Bladder microvascular endothelial cell (primary cell): ENCODE measurements around the gene RAX2. TPM values are rescaled to one million over a fixed set of nuclear protein-coding genes. Genes with fewer than 3 reads are reported as not detected.

Experiments
- total RNA-seq: library from RNA; depleted of rRNA; stranded (reverse); fragments of >200 nt; gene quantifications from 2 replicates; pipeline ENCODE4 v1.2.3, GENCODE V29; 2014

The RAX2 gene
- total RNA-seq = not detected in 2 replicates

DNA sequence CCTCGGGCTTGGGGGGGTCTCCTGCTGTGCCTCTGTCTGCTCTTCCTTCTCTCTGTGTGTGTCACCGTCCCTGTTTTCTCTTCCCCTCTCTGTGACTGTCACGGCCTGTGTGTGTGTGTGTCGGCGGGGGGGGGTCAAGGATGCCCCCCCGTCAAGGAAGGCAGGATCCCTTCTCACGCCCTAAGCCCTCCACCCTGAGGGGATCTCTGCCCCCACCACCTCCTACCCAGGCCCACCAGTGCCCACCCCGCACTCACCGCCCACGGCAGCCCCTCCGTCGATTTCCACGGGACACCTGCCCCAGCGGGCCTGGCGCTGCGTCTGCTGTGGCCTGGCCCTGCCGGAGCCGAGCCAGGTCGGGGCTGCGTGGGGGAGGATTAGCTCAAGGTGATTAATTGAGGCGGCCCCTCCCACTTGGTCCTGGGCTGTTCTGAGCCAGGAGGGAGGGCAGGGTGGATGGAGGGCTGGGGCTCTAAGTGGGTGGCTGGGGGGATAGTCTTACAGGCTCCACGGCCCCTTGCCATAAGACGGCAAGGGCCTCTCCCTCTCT lies at the start of gene RAX2:
TSS of gene RAX2 (minus strand) at position 323 of the 550 bp plus-strand sequence. CDS start 486 bp downstream, outside the sequence.

DNA sequence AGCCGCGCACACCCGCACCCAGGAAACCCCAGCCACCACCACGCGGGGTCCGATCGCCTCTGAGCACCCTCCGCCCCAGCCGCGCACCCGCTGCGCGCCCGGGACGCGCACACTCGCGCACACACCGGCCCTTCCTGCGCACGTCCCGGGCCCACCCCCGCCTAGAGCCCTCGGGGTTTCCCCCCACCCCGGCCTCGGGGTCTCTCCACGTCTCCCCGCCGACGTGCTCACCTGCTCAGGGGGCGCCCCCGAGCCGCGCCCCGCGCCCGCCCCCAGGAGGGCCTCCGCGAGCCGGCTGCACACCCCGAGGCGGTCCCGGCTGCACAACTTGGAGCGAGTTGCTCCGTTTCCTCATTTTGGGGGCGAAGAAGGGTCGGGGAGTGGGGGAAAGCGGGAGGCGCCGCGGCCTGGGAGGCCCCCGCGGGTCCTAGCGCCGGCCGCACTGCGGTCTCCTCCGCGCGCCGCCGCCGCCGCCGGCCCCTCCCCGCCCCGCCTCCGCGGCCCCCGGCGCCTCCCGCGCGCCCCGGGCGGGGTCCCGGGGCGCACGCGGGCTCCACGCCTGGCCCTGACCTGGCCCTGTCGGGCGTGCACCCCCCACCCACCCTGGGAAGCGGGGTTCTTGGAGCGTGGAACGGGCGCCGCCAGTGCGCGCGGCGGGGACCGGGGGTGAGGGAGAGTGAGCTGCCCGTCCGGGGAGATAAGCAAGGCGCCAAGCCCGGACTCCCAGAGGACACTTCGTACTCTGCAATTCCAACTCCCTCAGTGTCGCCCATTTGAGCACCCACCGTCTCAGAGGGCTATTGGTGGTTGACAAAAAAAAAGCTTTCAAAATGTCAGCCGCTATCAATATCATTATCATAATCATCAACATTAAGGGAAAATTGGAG lies 14.2 kb upstream of the RAX2 start, which contains the start of gene MATK:
TSS of gene MATK (minus strand) at position 444 of the 887 bp plus-strand sequence. CDS start 1,246 bp downstream, outside the sequence.

DNA sequence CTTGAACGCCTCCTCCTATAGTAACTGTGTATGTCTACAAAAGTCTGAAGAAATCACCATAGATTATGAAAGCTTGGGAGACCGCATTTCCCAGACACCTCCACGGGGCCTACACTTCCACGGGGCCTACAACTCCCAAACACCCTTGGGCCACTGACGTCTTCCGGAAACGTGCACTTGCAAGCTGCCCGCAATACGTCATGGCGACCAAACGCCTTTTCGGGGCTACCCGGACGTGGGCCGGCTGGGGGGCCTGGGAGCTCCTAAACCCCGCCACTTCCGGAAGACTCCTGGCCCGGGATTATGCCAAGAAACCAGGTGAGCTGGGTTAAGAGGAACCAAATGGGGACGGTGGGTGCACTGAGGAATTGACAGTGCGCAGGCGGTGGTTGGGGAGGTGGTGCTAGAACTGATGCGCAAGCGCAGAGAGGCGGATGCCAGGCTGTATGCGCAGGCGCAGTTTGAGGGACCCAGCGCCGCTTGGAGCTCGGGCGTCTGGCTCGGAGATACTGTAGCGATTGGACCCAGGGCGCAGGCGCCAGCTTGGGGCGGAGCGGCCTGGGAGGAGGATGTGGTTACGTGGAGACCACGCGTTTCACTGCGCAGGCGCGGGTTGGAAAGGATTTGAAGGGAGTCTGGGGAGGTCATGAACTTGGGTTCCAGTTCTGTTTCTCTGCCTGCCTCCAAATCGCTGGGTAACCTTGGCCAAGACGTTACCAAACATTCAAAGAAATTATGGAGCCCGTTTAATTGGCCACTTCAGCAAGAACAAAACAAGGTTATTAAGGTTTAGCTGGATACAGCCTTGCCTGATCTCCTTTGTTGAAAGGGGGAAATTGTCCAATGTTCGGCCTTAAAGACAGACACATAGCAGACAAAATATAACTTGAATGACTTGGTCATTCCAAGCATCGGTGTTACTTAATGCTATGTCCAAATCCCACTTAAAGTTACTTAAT lies 9.2 kb downstream of the RAX2 start, which contains the start of gene MRPL54:
TSS of gene MRPL54 (plus strand) at position 182 of the 959 bp plus-strand sequence. CDS start at position 201, 19 bp downstream.

DNA sequence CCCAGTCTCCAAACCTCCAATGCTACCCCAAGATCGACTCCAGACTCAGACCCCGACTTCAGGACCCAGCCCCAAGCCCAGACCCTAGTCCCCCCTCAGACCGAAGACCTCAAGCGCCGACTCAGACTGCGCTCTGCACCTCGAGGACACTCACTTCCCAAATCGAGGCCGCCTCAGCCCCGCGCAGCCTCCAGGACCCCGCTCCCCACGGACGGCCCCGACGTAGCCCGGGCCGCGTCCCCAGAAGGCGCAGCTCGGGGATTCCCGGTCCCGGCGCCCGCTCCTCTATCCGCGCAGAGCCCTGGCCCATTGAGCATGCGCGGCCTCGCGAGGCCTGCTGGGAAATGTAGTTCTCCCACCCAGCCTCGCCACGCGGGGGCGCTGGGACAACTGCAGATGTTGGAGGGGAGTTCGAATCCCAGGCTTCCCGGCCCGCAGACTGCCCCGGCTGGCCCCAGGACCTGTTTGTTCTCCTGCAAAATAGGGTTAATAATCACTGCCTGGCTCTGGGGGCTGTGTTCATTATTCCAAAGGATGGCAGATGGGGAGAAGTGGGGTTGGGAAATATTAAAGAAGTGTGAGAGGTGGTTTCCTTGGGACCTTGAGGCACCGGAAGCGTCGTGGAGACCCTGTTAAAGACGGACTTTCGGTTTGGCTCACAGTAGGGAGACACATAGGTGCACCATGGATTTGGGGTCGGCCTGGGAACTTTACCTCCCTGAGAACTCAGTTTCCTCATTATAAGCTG lies 10.5 kb downstream of the RAX2 start, which contains the start of gene APBA3:
TSS of gene APBA3 (minus strand) at position 311 of the 748 bp plus-strand sequence. CDS start 1,428 bp downstream, outside the sequence.

Other genes starting within 250 kb of the RAX2 start
- not detected in 2 replicates for gene TEKTIP1, start 233.1 kb downstream of the RAX2 start, total RNA-seq
- 57.1 and 120 TPM in 2 replicates for gene MFSD12, start 214.6 kb downstream of the RAX2 start, total RNA-seq
- 57.3 and 88.4 TPM in 2 replicates for gene HMG20B, start 199.3 kb downstream of the RAX2 start, total RNA-seq
- gene GIPC3, start 186.8 kb downstream of the RAX2 start, total RNA-seq = 0.32 and 0.57 TPM in 2 replicates
- gene TBXA2R, start 165.4 kb downstream of the RAX2 start, total RNA-seq = 1.1 and 2.1 TPM in 2 replicates
- 29.5 and 41.6 TPM in 2 replicates for gene CACTIN, start 145.4 kb downstream of the RAX2 start, total RNA-seq
- 18.9 and 81.9 TPM in 2 replicates for gene PIP5K1C, start 71.8 kb downstream of the RAX2 start, total RNA-seq
- gene TJP3, start 63.8 kb downstream of the RAX2 start, total RNA-seq = 0.06 TPM in 1 of 2 replicates, not detected in the other
- gene APBA3, start 10.5 kb downstream of the RAX2 start, total RNA-seq = 17.8 and 25.0 TPM in 2 replicates
- 36.8 and 68.5 TPM in 2 replicates for gene MRPL54, start 9.5 kb downstream of the RAX2 start, total RNA-seq
- gene MATK, start 14.2 kb upstream of the RAX2 start, total RNA-seq = 0.50 TPM in 1 of 2 replicates, not detected in the other
- not detected in 2 replicates for gene ZFR2, start 96.8 kb upstream of the RAX2 start, total RNA-seq
- gene ATCAY, start 108.5 kb upstream of the RAX2 start, total RNA-seq = not detected in 2 replicates
- gene NMRK2, start 160.8 kb upstream of the RAX2 start, total RNA-seq = not detected in 2 replicates
- gene DAPK3, start 198.9 kb upstream of the RAX2 start, total RNA-seq = 158 and 304 TPM in 2 replicates
- gene EEF2, start 213.2 kb upstream of the RAX2 start, total RNA-seq = 2,070 and 2,682 TPM in 2 replicates
- 26.7 and 26.9 TPM in 2 replicates for gene PIAS4, start 235.5 kb upstream of the RAX2 start, total RNA-seq